ENCODE data around the gene RNU1-1. TPM values are rescaled to one million over a fixed set of nuclear protein-coding genes. Genes with fewer than 3 reads are reported as not detected.
"Not testable (repeated sequence)": the region's sequence is repeated elsewhere in the genome, so short reads cannot be mapped to it uniquely, and the experiment has no call there.

The RNU1-1 gene
- total and polyA plus RNA-seq, 9 of the 15 experiments (the other 6 are each of a cell fraction or from before 2014, with no cell fraction given) = under 0.01 to 32,823 (median 2,538) TPM; not detected in 4

- TF ChIP-seq REST (IDR thresholded peaks at IDR 0.05; ENCODE audit: borderline replicate concordance) = peak; percentile 31; the same call in 1 of the 2 replicates
- TF ChIP-seq REST (CRISPR knock-in tag; IDR thresholded peaks at IDR 0.05; ENCODE audit: low read depth) = not testable (repeated sequence)
- 0 out of 2 replicates have a peak, but pooled peaks have one; percentile 21 for TF ChIP-seq SMC3 (conservative IDR thresholded peaks at IDR 0.05; ENCODE audit: insufficient read depth, low read depth, low read length)
These were observed 39.2 kb downstream of the RNU1-1 start (continued) for GRCh38 chr1:16474891-16475290.
